Activated CD4-positive, CD25-positive, alpha-beta regulatory T cell treated with anti-CD3 and anti-CD28 coated beads, Interleukin-2, amount 50 U/mL, for 16 hours (primary cell): ENCODE measurements around the gene CUL1.

Source experiments
- DNase-seq: peaks from one replicate; pipeline ENCODE4 v3.0.0-alpha.2; 2020; ENCODE audit warnings: low read depth, low spot score

CUL1 gene

GRCh38 chr7:148850564-148850963, 151.9 kb downstream of the CUL1 start:
- no peak for DNase-seq
